Measurements from ENCODE around the gene ASTL. TPM values are rescaled to one million over a fixed set of nuclear protein-coding genes. Genes with fewer than 3 reads are reported as not detected.

Gene ASTL
- total RNA-seq, 1 experiment from 2014 or later = 0.79 TPM

DNA sequence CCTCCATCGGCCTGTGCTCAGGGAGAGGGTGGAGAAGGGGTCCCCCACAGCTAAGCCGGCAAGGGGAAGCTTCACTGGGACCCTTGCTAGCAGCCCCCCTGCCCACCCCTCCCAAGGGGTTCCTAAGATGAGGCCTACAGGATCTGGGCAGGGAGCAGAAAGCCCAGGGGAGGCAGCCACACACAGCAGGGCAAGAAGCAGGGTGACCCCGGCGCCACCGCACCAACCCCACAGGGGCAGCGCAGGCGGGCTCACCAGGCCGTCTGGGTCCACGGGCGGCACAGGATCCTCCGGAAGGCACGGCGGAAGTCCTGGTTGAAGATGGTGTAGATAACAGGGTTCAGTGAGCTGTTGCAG lies 23.8 kb downstream of the ASTL start (continued):
- TF ChIP-seq, protein P1, sequence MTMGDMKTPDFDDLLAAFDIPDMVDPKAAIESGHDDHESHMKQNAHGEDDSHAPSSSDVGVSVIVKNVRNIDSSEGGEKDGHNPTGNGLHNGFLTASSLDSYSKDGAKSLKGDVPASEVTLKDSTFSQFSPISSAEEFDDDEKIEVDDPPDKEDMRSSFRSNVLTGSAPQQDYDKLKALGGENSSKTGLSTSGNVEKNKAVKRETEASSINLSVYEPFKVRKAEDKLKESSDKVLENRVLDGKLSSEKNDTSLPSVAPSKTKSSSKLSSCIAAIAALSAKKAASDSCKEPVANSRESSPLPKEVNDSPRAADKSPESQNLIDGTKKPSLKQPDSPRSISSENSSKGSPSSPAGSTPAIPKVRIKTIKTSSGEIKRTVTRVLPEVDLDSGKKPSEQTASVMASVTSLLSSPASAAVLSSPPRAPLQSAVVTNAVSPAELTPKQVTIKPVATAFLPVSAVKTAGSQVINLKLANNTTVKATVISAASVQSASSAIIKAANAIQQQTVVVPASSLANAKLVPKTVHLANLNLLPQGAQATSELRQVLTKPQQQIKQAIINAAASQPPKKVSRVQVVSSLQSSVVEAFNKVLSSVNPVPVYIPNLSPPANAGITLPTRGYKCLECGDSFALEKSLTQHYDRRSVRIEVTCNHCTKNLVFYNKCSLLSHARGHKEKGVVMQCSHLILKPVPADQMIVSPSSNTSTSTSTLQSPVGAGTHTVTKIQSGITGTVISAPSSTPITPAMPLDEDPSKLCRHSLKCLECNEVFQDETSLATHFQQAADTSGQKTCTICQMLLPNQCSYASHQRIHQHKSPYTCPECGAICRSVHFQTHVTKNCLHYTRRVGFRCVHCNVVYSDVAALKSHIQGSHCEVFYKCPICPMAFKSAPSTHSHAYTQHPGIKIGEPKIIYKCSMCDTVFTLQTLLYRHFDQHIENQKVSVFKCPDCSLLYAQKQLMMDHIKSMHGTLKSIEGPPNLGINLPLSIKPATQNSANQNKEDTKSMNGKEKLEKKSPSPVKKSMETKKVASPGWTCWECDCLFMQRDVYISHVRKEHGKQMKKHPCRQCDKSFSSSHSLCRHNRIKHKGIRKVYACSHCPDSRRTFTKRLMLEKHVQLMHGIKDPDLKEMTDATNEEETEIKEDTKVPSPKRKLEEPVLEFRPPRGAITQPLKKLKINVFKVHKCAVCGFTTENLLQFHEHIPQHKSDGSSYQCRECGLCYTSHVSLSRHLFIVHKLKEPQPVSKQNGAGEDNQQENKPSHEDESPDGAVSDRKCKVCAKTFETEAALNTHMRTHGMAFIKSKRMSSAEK (CRISPR knock-in tag; IDR thresholded peaks at IDR 0.05; ENCODE audit: borderline replicate concordance) = no peak
- TF ChIP-seq HMGA2 (CRISPR knock-in tag; IDR thresholded peaks at IDR 0.05) (no peak), PRRX2 (CRISPR knock-in tag; IDR thresholded peaks at IDR 0.05) (no peak), OVOL2 (CRISPR knock-in tag; IDR thresholded peaks at IDR 0.05; ENCODE audit: borderline replicate concordance) (no peak), NFYB (CRISPR knock-in tag; conservative IDR thresholded peaks at IDR 0.05; ENCODE audit: low read depth) (no peak)
- TF ChIP-seq, protein P2, sequence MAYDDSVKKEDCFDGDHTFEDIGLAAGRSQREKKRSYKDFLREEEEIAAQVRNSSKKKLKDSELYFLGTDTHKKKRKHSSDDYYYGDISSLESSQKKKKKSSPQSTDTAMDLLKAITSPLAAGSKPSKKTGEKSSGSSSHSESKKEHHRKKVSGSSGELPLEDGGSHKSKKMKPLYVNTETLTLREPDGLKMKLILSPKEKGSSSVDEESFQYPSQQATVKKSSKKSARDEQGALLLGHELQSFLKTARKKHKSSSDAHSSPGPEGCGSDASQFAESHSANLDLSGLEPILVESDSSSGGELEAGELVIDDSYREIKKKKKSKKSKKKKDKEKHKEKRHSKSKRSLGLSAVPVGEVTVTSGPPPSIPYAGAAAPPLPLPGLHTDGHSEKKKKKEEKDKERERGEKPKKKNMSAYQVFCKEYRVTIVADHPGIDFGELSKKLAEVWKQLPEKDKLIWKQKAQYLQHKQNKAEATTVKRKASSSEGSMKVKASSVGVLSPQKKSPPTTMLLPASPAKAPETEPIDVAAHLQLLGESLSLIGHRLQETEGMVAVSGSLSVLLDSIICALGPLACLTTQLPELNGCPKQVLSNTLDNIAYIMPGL (CRISPR knock-in tag; IDR thresholded peaks at IDR 0.05) = no peak

DNA sequence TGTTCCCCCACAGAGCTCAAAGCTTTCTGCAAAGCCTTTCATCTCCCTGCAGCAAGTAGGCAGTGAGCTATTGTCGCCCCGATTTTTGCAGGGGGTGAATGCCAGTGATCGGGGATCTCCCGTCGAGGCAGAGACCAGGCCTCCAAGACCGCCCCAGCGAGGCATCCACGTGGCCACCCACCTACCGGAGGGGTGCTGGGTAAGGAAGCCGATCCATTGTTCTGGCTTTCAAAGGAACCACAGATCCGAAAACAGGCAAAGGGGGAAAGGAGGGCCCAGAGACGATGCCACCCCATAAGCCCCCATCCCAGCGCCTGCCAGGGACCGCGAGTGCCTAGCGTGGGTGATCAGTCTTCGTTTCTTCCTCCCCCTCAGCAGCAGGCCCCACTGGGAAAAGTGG lies 24.4 kb downstream of the ASTL start:
- ATAC-seq (no peak), DNase-seq (ENCODE audit: low spot score) (no peak)
- no peaks in the 10 kb centered on the region for H3K9me3 Mint-ChIP-seq
- no peak for TF ChIP-seq CBFB (CRISPR knock-in tag; IDR thresholded peaks at IDR 0.05; ENCODE audit: low read depth)
- no peak for TF ChIP-seq NFATC4 (CRISPR knock-in tag; IDR thresholded peaks at IDR 0.05)
- no peak for TF ChIP-seq ZNF121 (CRISPR knock-in tag; IDR thresholded peaks at IDR 0.05)
- TF ChIP-seq, protein P3, sequence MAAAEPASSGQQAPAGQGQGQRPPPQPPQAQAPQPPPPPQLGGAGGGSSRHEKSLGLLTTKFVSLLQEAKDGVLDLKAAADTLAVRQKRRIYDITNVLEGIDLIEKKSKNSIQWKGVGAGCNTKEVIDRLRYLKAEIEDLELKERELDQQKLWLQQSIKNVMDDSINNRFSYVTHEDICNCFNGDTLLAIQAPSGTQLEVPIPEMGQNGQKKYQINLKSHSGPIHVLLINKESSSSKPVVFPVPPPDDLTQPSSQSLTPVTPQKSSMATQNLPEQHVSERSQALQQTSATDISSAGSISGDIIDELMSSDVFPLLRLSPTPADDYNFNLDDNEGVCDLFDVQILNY (CRISPR knock-in tag; IDR thresholded peaks at IDR 0.05) = no peak
- no peak for TF ChIP-seq GRHL2 (CRISPR knock-in tag; IDR thresholded peaks at IDR 0.05; ENCODE audit: insufficient replicate concordance, severe bottlenecking)
- peaks cover 31% of the 10 kb centered on the region for H3K27me3 Mint-ChIP-seq (ENCODE audit: low read depth)
- H3K4me1 Mint-ChIP-seq = peaks cover 28% of the 10 kb centered on the region
- H3K4me3 Mint-ChIP-seq = no peak overlapping the region
- H3K27ac Mint-ChIP-seq = no peak overlapping the region
- no peaks in the 10 kb centered on the region for H3K36me3 Mint-ChIP-seq
- POLR2A ChIA-PET = no interaction called here
- CTCF ChIA-PET = interaction anchor here (0.6 to 2.8 kb wide), 23 partner anchors 9 to 278 kb away, joined by 3 to 20 read pairs (median 5); partner anchors contain the start of gene ASTL

DNA sequence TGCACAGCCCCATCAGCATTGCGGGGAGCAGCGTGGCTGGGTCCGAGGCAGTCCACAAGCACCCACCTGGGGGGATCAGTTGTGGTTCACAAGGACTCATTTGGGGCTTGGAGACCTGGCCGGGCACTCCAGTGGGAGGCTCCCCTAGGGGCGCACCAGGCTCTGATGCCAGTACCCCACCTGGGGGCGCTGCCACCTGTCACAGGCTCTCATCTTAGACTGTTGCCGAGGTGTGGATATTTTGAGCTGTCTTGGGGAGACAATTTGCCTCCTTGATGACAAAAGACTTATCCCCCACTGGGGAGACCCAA lies 25.0 kb downstream of the ASTL start:
- DNase-seq (ENCODE audit: low spot score) = peak; percentile 63
- CTCF ChIA-PET = interaction anchor here (0.6 to 2.8 kb wide), 23 partner anchors 9 to 277 kb away, joined by 3 to 20 read pairs (median 5); partner anchors contain the start of gene ASTL
- Mint-ChIP-seq H3K9me3 (no peaks in the 10 kb centered on the region), H3K27ac (no peak overlapping the region), H3K4me1 (peaks cover 34% of the 10 kb centered on the region), H3K27me3 (ENCODE audit: low read depth) (peaks cover 25% of the 10 kb centered on the region), H3K4me3 (no peak overlapping the region), H3K36me3 (no peaks in the 10 kb centered on the region)
- TF ChIP-seq SMAD3 (CRISPR knock-in tag; IDR thresholded peaks at IDR 0.05; ENCODE audit: borderline replicate concordance) (no peak), ETV6 (CRISPR knock-in tag; IDR thresholded peaks at IDR 0.05) (no peak), TEAD4 (CRISPR knock-in tag; IDR thresholded peaks at IDR 0.05) (no peak), ZNF219 (CRISPR knock-in tag; IDR thresholded peaks at IDR 0.05; ENCODE audit: borderline replicate concordance) (no peak), SOX15 (CRISPR knock-in tag; IDR thresholded peaks at IDR 0.05) (no peak), NFE2L1 (CRISPR knock-in tag; IDR thresholded peaks at IDR 0.05) (no peak)
- TF ChIP-seq, protein P4, sequence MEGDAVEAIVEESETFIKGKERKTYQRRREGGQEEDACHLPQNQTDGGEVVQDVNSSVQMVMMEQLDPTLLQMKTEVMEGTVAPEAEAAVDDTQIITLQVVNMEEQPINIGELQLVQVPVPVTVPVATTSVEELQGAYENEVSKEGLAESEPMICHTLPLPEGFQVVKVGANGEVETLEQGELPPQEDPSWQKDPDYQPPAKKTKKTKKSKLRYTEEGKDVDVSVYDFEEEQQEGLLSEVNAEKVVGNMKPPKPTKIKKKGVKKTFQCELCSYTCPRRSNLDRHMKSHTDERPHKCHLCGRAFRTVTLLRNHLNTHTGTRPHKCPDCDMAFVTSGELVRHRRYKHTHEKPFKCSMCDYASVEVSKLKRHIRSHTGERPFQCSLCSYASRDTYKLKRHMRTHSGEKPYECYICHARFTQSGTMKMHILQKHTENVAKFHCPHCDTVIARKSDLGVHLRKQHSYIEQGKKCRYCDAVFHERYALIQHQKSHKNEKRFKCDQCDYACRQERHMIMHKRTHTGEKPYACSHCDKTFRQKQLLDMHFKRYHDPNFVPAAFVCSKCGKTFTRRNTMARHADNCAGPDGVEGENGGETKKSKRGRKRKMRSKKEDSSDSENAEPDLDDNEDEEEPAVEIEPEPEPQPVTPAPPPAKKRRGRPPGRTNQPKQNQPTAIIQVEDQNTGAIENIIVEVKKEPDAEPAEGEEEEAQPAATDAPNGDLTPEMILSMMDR (IDR thresholded peaks at IDR 0.05) = 0 out of 2 replicates have a peak, but pooled peaks have one; percentile 40
- POLR2A ChIA-PET = no interaction called here
- no peak for ATAC-seq
